Duodenal mucosa (tissue), 2 donors: ENCODE data around the gene MREG.

Source experiments
- H3K27ac ChIP-seq: one replicate; pipeline ENCODE4 v1.7.0; 2013; ENCODE audit warnings: low read depth, low read length
- H3K27me3 ChIP-seq, 2 donors: one replicate each; pipeline ENCODE4 v1.7.0; 2013; ENCODE audit warnings: low read length in 2 of 2, control low read depth in 1 of 2; ENCODE audit not compliant: insufficient read depth in 2 of 2, control insufficient read depth in 1 of 2
- H3K36me3 ChIP-seq, 2 donors: one replicate each; pipeline ENCODE4 v1.7.0; 2013; ENCODE audit warnings: low read length in 2 of 2, control low read depth in 1 of 2; ENCODE audit not compliant: insufficient read depth in 2 of 2, control insufficient read depth in 1 of 2
- H3K4me1 ChIP-seq, 2 donors: one replicate each; pipeline ENCODE4 v1.7.0; 2013; ENCODE audit warnings: low read length in 2 of 2, control low read depth in 1 of 2; ENCODE audit not compliant: insufficient read depth in 2 of 2, control insufficient read depth in 1 of 2
- H3K4me3 ChIP-seq, 2 donors: one replicate each; pipeline ENCODE4 v1.7.0; 2013; ENCODE audit warnings: low read length in 2 of 2, low read depth in 1 of 2
- H3K9ac ChIP-seq, 2 donors: one replicate each; pipeline ENCODE4 v1.7.0; 2013; ENCODE audit warnings: low read length in 2 of 2, low read depth in 1 of 2
- H3K9me3 ChIP-seq, 2 donors: one replicate each; pipeline ENCODE4 v1.7.0; 2013; ENCODE audit warnings: low read length in 2 of 2, control low read depth in 1 of 2; ENCODE audit not compliant: control insufficient read depth in 1 of 2

Gene MREG

DNA sequence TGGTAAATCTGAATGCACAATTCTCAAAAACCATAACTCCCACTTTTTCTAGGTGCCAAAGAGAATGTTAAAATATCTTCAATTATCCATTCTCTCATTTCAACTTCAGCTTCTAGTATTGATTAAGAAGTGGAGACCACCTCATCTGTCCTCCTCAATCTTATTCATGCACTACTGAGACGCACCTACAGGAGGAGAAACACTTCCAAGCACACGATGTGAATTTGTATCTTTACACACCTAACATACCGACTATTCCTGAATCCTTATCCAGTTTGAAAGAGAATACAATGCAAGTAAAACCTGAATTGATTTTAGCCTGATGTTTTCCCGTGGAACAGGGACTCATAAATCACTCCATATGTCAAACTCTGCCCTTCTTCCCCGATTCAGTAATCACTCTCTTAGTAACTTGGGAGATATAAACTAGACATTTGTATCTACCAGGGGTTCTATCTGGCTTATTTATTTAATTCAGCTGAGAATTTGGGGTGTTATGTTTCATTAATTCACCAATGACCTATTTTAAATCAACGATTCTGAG lies 101.0 kb downstream of the MREG start:
- H3K36me3 ChIP-seq: no peaks in the 10 kb centered on the region
- H3K9me3 ChIP-seq: no peaks in the 10 kb centered on the region
- H3K27me3 ChIP-seq: no peaks in the 10 kb centered on the region
- no peak overlapping the region for H3K9ac ChIP-seq
- no peak overlapping the region for H3K27ac ChIP-seq
- H3K4me3 ChIP-seq: no peak overlapping the region
- no peaks in the 10 kb centered on the region for H3K4me1 ChIP-seq

GRCh38 chr2:215911301-215912085 lies 101.9 kb downstream of the MREG start:
- Histone ChIP-seq H3K9ac (no peak overlapping the region), H3K4me3 (no peak overlapping the region), H3K27me3 (no peaks in the 10 kb centered on the region), H3K36me3 (no peaks in the 10 kb centered on the region), H3K9me3 (no peaks in the 10 kb centered on the region), H3K27ac (no peak overlapping the region), H3K4me1 (no peaks in the 10 kb centered on the region)

- Histone ChIP-seq H3K27ac (no peak overlapping the region), H3K4me3 (no peak overlapping the region), H3K27me3 (no peaks in the 10 kb centered on the region), H3K36me3 (no peaks in the 10 kb centered on the region), H3K4me1 (no peaks in the 10 kb centered on the region), H3K9ac (no peak overlapping the region), H3K9me3 (no peaks in the 10 kb centered on the region)
These were observed 103.2 kb downstream of the MREG start for GRCh38 chr2:215910180-215910579.

- H3K9ac ChIP-seq: no peak overlapping the region
- no peaks in the 10 kb centered on the region for H3K4me1 ChIP-seq
- H3K27me3 ChIP-seq: no peaks in the 10 kb centered on the region
- H3K9me3 ChIP-seq: no peaks in the 10 kb centered on the region
- H3K4me3 ChIP-seq: no peak overlapping the region
- no peaks in the 10 kb centered on the region for H3K36me3 ChIP-seq
- no peak overlapping the region for H3K27ac ChIP-seq
These were observed 106.2 kb downstream of the MREG start for GRCh38 chr2:215907147-215907546.

GRCh38 chr2:215906458-215906857 lies 106.9 kb downstream of the MREG start:
- no peaks in the 10 kb centered on the region for H3K9me3 ChIP-seq
- no peaks in the 10 kb centered on the region for H3K36me3 ChIP-seq
- no peak overlapping the region for H3K9ac ChIP-seq
- H3K27me3 ChIP-seq: no peaks in the 10 kb centered on the region
- H3K4me3 ChIP-seq: no peak overlapping the region
- H3K4me1 ChIP-seq: no peaks in the 10 kb centered on the region
- H3K27ac ChIP-seq: no peak overlapping the region

- no peak overlapping the region for H3K27ac ChIP-seq
- no peaks in the 10 kb centered on the region for H3K4me1 ChIP-seq
- H3K4me3 ChIP-seq: no peak overlapping the region
- H3K36me3 ChIP-seq: no peaks in the 10 kb centered on the region
- no peak overlapping the region for H3K9ac ChIP-seq
- H3K9me3 ChIP-seq: no peaks in the 10 kb centered on the region
- H3K27me3 ChIP-seq: no peaks in the 10 kb centered on the region
These were observed 107.7 kb downstream of the MREG start for GRCh38 chr2:215905691-215906090.

- H3K36me3 ChIP-seq: no peaks in the 10 kb centered on the region
- H3K4me3 ChIP-seq: no peak overlapping the region
- H3K9me3 ChIP-seq: no peaks in the 10 kb centered on the region
- H3K9ac ChIP-seq: no peak overlapping the region
- no peaks in the 10 kb centered on the region for H3K27me3 ChIP-seq
- H3K27ac ChIP-seq: no peak overlapping the region
- H3K4me1 ChIP-seq: no peaks in the 10 kb centered on the region
These were observed 109.2 kb downstream of the MREG start for GRCh38 chr2:215904101-215904500.

DNA sequence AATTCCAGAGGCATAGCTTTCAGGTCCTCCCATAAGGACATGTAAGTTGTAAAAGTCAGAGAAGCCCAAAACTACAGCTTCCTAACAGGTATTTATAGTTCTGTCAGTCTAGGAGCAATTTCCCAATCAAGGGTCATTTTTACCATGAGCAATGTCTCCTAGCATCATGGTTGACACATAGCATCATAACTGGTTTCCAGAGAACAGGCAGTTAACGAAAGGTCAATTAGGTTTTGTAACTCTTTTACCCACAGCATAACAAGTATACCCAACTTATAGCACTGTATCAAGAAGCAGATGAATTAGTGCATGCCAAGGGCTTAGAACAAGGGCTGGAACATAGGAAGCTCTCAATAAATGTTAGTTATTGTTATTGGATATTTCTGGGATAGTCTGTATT lies 110.1 kb downstream of the MREG start:
- no peaks in the 10 kb centered on the region for H3K9me3 ChIP-seq
- no peak overlapping the region for H3K9ac ChIP-seq
- H3K27me3 ChIP-seq: no peaks in the 10 kb centered on the region
- H3K4me3 ChIP-seq: no peak overlapping the region
- no peaks in the 10 kb centered on the region for H3K4me1 ChIP-seq
- H3K27ac ChIP-seq: no peak overlapping the region
- no peaks in the 10 kb centered on the region for H3K36me3 ChIP-seq

- Histone ChIP-seq H3K9ac (no peak overlapping the region), H3K27ac (no peak overlapping the region), H3K9me3 (no peaks in the 10 kb centered on the region), H3K36me3 (no peaks in the 10 kb centered on the region), H3K27me3 (no peaks in the 10 kb centered on the region), H3K4me3 (no peak overlapping the region), H3K4me1 (no peaks in the 10 kb centered on the region)
These were observed 111.6 kb downstream of the MREG start for GRCh38 chr2:215901796-215902195.

DNA sequence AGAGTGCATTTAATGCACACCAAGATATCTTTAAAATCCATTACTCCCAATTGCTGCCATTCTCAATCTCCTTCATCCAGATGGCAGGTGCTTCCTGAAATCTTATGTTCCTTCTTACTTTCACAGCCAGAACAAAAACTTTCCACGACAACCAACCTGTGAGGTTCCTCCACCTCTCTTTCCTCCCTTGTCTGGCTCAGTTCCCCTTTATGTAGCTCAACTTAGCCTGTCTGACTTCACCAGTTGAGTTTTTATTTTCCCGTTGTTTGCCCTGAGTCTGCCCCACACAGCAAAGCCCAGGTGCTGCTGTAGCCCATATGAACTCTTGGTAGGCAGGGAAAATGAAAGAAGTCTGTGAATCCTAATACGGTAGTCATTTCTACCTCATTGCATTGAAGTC lies 112.5 kb downstream of the MREG start:
- no peak overlapping the region for H3K4me3 ChIP-seq
- no peak overlapping the region for H3K9ac ChIP-seq
- H3K27me3 ChIP-seq: no peaks in the 10 kb centered on the region
- no peak overlapping the region for H3K27ac ChIP-seq
- H3K4me1 ChIP-seq: no peaks in the 10 kb centered on the region
- no peaks in the 10 kb centered on the region for H3K9me3 ChIP-seq
- H3K36me3 ChIP-seq: no peaks in the 10 kb centered on the region
